GM18951 (cell line): ENCODE results near the gene ANO6.

Experiments
- POLR2A ChIP-seq: IDR thresholded peaks from 4 replicates; pipeline ENCODE4 v1.6.1; 2011; ENCODE audit warnings: mild to moderate bottlenecking; ENCODE audit not compliant: insufficient read length, insufficient read depth; ENCODE audit errors: extremely low read depth
- in situ Hi-C: fragments of 300-500 bp; cut with MboI; formaldehyde crosslinking; loops from one replicate; pipeline ENCODE4 v1.12.0; 2022; ENCODE audit warnings: low sequenced_read_pairs, mixed read lengths, inconsistent platforms; ENCODE audit not compliant: unreplicated experiment

ANO6 gene

GRCh38 chr12:45200491-45201043 is 15.3 kb upstream of the ANO6 start:
- in situ Hi-C loops = loop anchor here (25.0 kb wide), 1 partner anchor 537 kb away; the partner anchor contains the start of gene ARID2
- no peak for TF ChIP-seq POLR2A

- no peak for TF ChIP-seq POLR2A
- in situ Hi-C loops = loop anchor here (25.0 kb wide), 1 partner anchor 534 kb away; the partner anchor contains the start of gene ARID2
These were observed 12.1 kb upstream of the ANO6 start for GRCh38 chr12:45203767-45204166.

GRCh38 chr12:45204757-45205156 is 11.1 kb upstream of the ANO6 start:
- in situ Hi-C loops = loop anchor here (25.0 kb wide), 1 partner anchor 533 kb away; the partner anchor contains the start of gene ARID2

GRCh38 chr12:45205165-45205825 is 10.6 kb upstream of the ANO6 start:
- in situ Hi-C loops = loop anchor here (25.0 kb wide), 1 partner anchor 532 kb away; the partner anchor contains the start of gene ARID2
- no peak for TF ChIP-seq POLR2A

More at GRCh38 chr12:45204757-45205156, 11.1 kb upstream of the ANO6 start:
- no peak for TF ChIP-seq POLR2A

- in situ Hi-C loops = loop anchor here (25.0 kb wide), 1 partner anchor 528 kb away; the partner anchor contains the start of gene ARID2
- no peak for TF ChIP-seq POLR2A
These were observed 7.0 kb upstream of the ANO6 start for GRCh38 chr12:45208604-45209487.

GRCh38 chr12:45209784-45210183 is 6.1 kb upstream of the ANO6 start:
- TF ChIP-seq POLR2A = no peak
- in situ Hi-C loops = loop anchor here (25.0 kb wide), 1 partner anchor 528 kb away; the partner anchor contains the start of gene ARID2

- in situ Hi-C loops = loop anchor here (25.0 kb wide), 1 partner anchor 525 kb away; the partner anchor contains the start of gene ARID2
- TF ChIP-seq POLR2A = no peak
These were observed 3.8 kb upstream of the ANO6 start for GRCh38 chr12:45212064-45212463.

GRCh38 chr12:45213107-45213506 is 2.8 kb upstream of the ANO6 start:
- in situ Hi-C loops = loop anchor here (25.0 kb wide), 1 partner anchor 524 kb away; the partner anchor contains the start of gene ARID2
- TF ChIP-seq POLR2A = no peak

GRCh38 chr12:45214071-45214470 is 1.8 kb upstream of the ANO6 start:
- in situ Hi-C loops = loop anchor here (25.0 kb wide), 1 partner anchor 523 kb away; the partner anchor contains the start of gene ARID2
- no peak for TF ChIP-seq POLR2A

GRCh38 chr12:45214749-45215418 is 1.0 kb upstream of the ANO6 start:
- in situ Hi-C loops = loop anchor here (25.0 kb wide), 1 partner anchor 522 kb away; the partner anchor contains the start of gene ARID2

GRCh38 chr12:45216230-45216982 is 511 bp downstream of the ANO6 start:
- no peak for TF ChIP-seq POLR2A
- in situ Hi-C loops = loop anchor here (25.0 kb wide), 1 partner anchor 521 kb away; the partner anchor contains the start of gene ARID2

More at GRCh38 chr12:45214749-45215418, 1.0 kb upstream of the ANO6 start:
- TF ChIP-seq POLR2A = no peak
